Fibroblast of skin of scalp (primary cell): ENCODE results near the gene ISG15. TPM values are rescaled to one million over a fixed set of nuclear protein-coding genes. Genes with fewer than 3 reads are reported as not detected.
A peak's percentile ranks its signal among the peaks of the same experiment; 100 is the strongest.

ENCODE experiments used
- DNase-seq: peaks from one replicate; pipeline ENCODE4 v3.0.0-alpha.2; 2013
- polyA plus RNA-seq, 2 experiments: library from polyadenylated mRNA; unstranded; fragments of 120-200 nt; gene quantifications; one replicate each; pipeline ENCODE4 v1.2.1, GENCODE V29; 2013; ENCODE audit not compliant: insufficient read length in 2 of 2

The ISG15 gene
- 46.7 TPM for polyA plus RNA-seq (2013, experiment 1 of 2; ENCODE audit: insufficient read length)
- polyA plus RNA-seq (2013, experiment 2 of 2; ENCODE audit: insufficient read length), result 42.5 TPM

DNA sequence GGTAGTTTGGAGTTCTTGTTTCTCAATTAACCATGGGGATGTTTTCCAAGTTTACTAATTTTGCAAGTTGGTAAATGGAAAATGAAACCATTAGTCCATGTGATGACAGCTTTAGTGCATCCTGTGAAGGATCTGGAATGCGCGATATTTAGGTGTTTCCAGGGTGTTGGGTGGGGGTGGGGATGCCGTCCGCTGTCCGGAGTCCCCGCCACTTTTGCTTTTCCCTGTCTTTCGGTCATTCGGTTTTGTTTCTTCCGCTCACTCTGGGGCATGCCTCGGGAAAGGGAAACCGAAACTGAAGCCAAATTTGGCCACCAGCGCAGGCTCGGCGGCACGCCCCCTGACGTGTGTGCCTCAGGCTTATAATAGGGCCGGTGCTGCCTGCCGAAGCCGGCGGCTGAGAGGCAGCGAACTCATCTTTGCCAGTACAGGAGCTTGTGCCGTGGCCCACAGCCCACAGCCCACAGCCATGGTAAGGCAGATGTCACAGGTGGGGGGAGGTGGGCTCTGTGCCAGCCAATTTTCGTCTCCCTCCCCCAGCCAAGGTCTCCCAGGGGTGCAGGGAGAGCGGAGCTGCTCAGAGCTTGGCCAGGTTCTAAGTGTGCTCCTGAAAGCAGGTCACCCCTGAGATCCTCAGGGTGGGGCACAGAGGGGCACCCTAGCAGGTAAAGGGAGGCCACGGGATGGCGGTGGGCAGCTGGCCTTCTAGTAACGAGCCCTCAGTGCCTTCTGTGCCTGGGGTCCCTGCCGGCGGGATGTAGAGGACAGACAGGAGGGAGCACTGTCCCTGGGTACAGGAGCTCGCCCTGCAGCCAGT, at the start of gene ISG15:
TSS of gene ISG15 (plus strand) at position 393 of the 817 bp plus-strand sequence. CDS start at position 470, 77 bp downstream.
- DNase-seq, result peak; percentile 87

DNA sequence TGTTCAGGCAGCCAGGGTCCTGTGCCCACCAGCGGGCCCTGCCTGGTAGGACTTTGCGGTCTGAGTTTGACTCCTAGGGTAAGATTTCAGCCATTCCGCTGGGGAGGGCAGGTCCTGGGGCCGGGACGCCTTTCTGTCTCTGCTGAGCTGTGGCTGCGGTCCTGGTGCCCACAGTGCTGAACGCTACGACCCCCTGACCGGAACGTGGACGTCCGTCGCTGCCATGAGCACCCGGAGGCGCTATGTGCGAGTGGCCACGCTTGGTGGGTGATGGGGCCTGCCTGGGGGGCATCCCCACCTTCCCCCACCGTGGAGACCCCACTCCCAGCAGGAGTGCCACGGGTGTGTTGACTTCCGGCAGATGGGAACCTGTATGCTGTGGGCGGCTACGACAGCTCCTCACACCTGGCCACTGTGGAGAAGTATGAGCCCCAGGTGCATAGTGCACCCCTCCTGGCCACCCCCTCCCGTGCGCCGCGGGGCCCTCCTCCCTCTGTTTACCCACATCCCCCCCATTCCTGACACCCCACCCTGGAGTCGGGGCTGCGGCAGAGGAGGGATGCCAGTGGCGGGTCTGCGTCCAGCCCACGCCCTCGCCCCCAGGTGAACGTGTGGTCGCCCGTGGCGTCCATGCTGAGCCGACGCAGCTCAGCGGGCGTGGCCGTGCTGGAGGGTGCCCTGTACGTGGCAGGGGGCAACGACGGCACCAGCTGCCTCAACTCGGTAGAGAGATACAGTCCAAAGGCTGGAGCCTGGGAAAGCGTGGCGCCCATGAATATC, 49.4 kb upstream of the ISG15 start:
- DNase-seq, result no peak

DNA sequence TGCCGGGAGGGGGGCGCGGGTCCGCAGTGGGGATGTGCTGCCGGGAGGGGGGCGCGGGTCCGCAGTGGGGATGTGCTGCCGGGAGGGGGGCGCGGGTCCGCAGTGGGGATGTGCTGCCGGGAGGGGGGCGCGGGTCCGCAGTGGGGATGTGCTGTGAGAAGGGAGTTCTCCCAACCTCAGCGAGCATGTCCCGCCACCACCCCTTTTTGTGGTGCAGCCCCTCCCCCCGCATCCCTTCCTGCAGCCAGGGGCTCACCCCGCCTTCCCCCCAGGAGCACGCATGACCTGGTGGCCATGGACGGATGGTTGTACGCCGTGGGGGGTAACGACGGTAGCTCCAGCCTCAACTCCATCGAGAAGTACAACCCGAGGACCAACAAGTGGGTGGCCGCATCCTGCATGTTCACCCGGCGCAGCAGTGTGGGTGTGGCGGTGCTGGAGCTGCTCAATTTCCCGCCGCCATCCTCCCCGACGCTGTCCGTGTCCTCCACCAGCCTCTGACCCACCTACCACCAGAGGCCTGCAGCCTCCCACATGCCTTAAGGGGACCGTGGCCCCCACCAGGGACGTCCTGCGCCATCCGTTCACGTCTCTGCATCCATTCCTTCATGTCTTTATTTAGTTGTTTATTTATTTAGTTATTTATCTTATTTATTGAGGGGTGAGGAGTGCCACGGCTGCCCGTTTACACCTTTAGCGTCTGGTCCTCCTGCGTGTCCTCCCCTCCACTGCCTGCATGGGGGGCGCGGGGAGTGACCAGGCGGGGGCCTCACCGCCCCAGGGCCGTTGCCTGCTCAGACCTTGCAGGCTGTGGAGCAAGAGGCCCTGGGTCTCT, 48.4 kb upstream of the ISG15 start:
- DNase-seq, result no peak

DNA sequence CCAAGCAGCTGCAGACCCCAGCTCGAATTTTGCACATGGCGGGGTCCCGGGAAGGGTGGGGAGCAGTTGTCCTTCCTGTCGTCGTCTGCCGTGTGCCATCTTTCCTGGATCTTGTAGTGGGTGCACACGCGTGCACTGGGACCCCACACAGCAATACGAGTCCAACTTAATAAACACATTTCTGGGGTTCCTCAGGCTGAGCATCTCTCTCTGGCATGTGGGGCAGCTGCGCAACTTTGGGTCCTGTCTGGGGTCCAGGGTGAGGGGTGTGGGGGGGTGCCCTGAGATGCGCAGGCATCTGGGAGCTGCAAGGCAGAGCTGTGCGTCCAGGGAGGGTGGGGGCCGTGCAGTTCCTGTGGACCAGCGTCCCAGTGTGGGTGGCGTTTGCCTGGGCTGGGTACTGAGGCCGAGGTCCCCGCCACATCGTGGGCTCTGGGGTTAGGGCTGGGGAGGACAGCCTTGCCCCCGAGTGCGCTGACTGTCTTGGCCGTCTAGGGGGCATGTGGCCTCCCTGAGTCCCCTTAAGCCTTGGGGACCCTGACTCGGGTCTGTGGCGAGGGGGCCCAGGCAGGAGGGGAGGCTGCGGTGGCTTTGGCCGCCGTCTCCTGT, 47.7 kb upstream of the ISG15 start:
- DNase-seq, result no peak

DNA sequence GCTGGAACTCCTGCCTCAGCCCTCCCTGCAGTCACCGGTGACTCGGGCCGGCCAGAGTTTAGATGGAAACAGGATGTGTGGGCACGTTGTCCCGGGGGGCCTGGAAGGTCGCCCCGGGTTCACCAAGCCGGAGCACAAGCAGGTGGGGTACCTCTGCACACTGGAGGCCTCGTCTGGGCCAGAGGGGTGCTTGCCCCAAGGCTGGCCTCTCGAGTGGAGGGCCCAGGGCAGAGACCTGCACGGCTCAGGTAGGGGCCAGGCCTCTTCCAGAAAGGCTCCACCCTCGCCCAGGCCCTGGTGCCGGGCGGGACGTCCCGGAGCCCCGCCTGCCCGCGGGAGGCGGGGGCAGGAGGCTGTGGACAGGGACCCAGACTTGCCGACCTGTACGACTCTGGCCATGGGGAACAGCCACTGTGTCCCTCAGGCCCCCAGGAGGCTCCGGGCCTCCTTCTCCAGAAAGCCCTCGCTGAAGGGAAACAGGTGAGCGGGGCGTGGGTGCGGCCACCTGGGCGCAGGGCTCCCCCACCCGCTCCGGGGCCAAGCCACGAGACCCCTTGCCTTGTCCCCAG, 47.1 kb upstream of the ISG15 start, which contains the start of gene PLEKHN1:
TSS of gene PLEKHN1 (plus strand) at position 348 of the 569 bp plus-strand sequence. CDS start at position 398, 50 bp downstream.
- no peak for DNase-seq

DNA sequence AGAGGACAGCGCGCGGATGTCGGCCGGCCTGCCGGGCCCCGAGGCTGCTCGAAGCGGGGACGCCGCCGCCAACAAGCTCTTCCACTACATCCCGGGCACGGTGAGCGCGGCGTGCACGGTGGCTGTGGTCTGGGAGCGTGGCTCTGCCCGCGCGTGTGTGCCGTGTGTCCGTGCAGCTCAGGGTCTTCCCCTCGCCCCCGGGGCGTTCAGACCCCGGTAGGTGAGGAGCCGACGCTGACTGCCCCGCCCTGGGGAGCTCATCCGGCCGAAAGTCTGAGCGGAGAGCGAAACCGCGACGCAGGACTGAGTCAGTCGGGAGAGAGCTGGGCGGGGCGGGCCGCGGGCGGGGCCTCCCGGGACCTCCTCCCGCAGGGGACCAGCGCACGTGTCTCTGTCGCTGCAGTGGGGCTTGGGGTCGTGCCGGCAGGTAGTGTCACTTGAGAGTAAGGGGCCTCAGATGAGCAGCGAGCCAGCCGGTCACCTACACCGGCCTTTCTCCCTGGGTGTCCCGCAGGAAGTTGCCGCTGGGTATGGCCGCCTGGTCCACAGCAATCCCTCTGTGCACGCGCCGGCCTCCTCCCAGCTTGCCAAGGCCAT, 46.5 kb upstream of the ISG15 start:
- DNase-seq, result peak; percentile 65

DNA sequence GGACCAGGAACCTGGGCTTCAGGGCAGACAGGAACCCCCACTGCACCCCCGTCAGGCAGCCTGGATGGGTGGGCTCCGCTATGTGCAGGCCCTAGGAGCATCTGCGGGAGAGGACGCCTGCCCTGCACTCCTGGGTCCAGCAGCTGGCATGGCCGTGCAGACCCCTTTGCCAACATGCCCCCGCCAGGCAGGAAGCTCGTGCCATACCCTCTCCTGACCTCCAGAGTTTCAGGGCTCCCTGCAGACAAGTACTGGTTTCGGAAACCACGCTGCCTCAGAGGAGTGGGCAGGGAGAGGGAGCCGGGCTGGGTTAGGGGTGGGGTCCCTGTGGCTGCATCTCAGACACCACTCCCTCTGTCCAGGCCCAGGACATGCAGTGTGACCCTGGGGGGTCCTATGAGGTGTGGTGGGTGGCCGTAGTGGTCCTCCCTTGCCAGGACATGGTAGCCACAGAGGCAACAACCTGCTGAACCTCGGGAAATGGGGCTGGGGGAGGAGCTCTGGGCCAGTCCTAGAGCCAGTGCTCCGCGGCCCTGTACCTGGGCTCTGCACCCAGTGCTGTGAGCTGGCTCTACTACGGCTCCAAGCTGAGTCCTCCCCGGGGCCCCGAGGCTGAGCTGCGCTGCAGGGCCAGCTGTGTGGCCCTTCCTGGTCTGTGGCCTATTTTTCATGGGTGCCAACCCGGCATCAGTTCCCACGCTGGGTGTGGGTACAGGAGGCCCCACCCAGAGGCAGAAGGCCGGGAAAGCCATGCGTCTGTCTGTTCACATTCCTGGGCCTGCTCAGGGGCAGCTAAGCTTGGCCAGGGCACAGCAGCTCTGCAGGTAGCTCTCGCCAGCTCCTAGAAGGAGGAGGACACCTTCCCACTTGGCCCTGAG, 45.6 kb upstream of the ISG15 start:
- DNase-seq, result no peak

DNA sequence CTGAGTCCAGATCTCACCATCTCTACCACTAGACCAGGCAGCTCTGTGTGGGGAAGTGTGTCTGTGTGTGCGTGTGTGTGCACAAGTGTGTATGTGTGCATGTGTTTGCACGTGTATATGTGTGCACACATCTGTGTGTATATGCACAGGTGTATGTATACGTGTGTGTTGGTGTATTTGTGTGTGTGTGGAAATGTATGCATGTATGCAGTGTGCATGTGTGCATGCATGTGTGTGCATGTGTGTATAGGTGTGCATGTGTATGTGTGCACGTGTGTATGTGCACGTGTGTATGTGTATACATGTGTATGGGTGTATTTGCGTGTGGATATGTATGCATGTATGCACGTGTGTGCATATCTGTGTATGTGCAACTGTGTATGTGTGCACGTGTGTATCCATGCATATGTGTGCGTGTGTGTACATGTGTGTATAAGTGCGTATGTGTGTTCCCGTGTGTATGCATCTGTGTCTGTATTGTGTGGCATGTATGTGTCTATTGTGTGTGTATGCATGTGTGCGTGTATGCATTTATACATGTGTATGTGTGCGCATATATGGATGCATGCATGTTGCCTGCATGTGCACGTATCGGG, 43.9 kb upstream of the ISG15 start:
- DNase-seq, result no peak

DNA sequence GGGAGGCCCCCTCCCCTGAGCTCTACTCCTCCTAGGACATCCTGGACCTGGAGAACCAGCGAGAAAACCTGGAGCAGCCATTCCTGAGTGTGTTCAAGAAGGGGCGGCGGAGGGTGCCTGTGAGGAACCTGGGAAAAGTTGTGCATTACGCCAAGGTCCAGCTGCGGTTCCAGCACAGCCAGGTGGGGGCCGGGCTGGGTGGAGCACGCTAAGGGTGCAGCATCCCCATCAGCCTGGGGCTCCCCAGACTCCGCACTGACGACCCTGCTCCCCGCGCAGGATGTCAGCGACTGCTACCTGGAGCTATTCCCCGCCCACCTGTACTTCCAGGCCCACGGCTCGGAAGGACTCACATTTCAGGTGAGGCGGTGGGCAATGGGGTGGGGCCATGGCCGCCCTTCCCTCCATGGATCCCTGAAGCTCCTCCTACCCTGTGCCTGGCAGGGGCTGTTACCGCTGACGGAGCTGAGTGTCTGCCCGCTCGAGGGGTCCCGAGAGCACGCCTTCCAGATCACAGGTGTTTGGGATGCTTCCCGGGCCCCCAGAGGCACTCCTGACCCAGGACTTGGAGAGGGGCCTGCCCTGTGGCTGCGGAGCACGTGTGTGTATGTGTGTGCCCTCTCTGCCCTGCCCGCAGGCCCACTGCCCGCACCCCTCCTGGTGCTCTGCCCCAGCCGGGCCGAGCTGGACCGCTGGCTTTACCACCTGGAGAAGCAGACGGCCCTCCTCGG, 42.9 kb upstream of the ISG15 start:
- DNase-seq, result no peak

DNA sequence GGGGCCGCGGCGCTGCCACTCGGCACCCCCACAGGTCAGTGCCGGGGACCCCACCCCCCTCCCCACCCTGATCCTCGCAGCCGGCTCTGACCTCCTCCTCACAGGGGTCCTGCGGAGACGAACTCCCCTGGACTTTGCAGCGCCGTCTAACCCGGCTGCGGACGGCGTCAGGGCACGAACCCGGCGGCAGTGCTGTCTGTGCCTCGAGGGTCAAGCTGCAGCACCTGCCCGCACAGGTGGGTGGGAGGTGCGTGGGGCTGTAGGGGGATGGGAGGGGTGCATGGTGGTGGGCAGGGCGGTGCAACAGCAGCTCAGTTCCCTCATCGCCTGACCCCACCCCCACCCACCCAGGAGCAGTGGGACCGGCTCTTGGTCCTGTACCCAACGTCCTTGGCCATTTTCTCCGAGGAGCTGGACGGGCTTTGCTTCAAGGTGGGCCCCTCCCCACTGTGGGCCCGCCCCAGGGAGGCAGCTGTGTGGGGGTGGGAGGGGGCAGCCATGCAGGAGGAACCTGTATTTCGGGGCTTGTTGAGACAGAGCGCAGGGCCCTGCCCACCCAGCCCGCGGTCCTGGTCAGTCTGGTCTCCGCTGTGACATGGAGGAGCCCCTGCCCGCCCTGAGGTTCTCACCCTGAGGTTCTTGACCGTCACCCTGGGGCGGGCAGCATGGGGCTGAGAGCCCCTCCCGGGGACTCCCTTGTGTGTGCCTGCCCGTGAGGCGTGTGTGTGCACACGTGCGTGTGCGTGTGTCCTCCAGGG, 42.1 kb upstream of the ISG15 start:
- no peak for DNase-seq

DNA sequence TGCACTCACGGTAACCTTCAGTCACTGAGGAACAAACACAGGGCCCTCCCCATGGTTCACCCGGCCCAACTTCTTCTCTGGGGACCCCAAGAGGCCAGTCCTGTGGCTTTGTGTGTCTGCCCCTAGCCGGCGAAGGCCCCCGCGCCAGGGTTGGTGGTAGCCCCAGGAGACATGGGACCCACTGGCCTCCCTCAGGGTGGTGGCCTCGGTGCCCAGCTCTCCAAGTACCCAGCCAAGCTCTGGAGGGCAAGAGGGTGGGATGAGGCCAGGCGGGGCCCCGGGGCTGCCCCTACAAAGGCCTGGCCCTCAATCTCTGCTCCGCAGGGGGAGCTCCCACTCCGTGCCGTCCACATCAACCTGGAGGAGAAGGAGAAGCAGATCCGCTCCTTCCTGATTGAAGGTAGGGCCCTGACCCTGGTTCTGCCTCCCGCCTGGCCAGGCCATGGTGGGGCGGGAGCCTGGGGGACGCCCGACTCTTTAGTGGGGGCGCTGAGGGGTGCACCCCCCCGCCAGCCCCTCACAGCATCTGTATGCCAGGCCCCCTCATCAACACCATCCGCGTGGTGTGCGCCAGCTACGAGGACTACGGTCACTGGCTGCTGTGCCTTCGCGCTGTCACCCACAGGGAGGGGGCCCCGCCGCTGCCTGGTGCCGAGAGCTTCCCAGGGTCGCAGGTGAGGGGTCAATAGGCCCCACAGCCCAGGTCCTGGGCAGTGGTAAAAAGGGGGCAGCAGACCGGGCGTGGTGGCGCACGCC, 41.4 kb upstream of the ISG15 start:
- DNase-seq, result no peak

DNA sequence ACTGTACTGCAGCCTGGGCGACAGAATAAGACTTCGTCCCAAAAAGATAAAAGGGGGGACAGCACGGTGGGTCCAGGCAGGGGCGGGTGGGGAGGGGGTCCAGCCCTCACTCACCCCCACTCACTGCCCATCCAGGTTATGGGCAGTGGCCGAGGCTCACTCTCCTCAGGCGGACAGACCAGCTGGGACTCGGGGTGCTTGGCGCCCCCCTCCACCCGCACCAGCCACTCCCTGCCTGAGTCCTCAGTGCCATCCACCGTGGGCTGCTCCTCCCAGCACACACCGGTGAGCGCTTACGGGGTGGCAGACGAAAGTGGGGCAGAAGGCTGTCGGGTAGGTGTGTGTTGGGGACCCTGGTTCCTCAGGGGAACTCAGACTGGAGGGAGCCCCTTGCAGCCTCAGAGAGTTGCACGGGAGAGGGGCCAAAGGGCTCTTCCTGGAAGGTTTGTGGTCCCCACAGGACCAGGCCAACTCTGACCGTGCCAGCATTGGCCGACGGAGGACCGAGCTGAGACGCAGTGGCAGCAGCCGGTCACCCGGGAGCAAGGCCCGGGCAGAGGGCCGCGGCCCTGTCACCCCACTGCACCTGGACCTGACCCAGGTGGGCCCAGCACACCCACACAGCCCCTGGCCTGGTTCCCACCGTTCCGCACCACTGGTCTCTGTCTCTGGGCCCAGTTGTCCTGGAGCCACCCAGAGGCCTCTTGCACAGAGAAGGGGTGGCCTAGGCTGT, 40.4 kb upstream of the ISG15 start:
- no peak for DNase-seq

DNA sequence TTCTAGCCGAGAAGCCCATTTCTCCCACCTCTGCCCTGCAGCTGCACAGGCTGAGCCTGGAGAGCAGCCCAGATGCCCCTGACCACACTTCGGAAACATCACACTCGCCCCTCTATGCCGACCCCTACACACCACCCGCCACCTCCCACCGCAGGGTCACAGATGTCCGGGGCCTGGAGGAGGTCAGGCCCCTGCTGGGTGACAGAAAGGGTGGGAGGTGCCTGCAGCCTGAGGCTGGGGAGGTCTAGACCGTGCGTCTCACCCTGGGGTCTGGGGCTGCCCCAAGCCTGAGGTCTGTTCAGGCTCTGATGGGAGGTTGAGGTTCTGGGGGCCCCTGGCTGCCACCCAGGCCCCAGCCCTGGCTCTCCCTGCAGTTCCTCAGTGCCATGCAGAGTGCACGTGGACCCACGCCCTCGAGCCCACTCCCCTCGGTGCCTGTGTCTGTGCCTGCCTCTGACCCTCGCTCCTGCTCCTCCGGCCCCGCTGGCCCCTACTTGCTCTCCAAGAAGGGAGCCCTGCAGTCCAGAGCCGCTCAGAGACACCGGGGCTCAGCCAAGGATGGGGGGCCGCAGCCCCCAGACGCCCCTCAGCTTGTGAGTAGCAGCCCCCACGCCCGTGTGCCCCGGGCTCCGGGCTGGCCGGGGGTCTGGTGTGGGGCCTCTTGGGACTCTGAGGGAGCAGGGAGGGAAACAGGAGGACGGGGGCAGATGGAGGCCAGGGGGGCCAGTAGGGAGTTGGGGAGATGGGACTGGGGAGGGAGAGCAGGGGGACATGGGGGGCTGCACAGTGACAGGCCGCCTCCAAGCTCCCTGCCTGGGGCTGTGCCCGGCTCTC, 39.6 kb upstream of the ISG15 start:
- no peak for DNase-seq

DNA sequence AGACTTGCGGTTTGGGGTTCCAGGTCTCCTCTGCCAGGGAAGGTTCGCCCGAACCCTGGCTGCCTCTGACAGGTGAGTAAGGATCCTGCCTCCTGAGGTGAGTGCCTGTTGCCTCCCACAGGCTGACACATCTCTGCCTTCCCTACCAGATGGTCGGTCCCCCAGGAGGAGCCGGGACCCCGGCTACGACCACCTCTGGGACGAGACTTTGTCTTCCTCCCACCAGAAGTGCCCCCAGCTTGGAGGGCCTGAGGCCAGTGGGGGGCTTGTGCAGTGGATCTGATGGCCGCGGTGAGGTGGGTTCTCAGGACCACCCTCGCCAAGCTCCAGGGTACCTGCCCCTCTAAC, 39.0 kb upstream of the ISG15 start:
- no peak for DNase-seq

DNA sequence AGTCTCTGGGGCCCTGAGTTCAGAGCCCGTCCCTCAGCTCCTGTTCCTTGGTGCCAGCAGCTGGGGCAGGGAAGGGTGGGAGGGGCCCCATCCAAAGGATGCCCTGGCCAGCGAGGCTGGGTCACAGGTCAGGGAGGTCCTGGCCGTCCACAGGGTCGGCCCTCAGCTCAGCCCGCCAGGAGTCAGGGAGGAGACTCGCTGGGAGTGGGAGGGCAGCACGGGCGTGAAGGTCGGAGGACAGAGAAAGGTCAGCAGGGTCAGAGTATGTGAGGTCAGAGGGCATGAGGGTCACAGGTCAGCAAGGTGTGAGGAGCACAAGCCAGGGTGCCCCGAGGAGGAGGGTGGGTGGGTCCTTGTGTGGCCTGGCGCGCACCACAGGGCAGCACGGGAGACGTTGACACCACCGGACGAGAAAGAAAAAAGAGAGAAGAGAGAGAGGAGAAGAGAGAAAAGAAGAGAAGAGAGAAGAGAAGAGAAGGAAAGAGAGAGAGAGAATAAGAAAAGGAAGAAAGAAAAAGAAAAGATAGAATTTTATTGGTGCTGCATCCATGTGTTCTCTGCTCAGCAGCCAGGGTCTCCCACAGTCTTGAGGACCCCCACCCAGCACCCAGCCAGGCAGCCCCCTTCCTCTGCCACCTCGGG, 38.5 kb upstream of the ISG15 start:
- no peak for DNase-seq

DNA sequence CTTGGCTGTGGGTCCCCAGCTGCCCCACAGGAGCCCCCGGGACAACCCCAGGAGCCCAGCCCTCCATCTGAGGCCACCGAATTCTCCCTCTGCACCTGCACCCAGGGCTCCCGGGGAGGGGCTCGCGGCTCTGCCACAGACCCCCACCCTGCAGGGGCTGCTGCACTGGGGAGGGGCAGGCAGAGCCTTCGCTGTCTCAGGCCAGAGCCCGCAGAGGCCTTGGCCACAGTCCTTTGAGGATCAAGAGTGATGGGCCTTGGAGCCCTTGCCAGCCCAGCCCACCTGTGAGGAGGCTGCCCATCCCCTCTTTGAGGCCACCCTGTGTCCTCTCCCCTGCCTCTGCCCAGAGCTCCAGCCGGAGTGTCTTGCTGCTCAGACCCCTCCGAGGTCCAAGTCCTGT, 37.9 kb upstream of the ISG15 start:
- no peak for DNase-seq
